Cardiac fibroblast (primary cell): Measurements from ENCODE around the gene VAC14.
A peak's percentile ranks its signal among the peaks of the same experiment; 100 is the strongest.

ENCODE experiments used
- DNase-seq, 2 donors: peaks; one replicate each; pipeline versions ENCODE4 v3.0.0 to v3.0.0-alpha.2; 2010; ENCODE audit warnings: low read depth in 2 of 2
- H3K4me3 ChIP-seq, 2 donors: replicated peaks in 1 of 2; 1 replicate in 1 of 2; 2 replicates in 1 of 2; pipeline ENCODE4 v1.5.1; 2011; ENCODE audit warnings: low read depth in 2 of 2, low read length in 2 of 2, mild to moderate bottlenecking in 2 of 2, moderate library complexity in 1 of 2
- CTCF ChIP-seq: IDR thresholded peaks from one replicate; pipeline ENCODE4 v1.5.1; 2011; ENCODE audit warnings: low read depth, mild to moderate bottlenecking, low read length, inconsistent platforms

Gene VAC14

DNA sequence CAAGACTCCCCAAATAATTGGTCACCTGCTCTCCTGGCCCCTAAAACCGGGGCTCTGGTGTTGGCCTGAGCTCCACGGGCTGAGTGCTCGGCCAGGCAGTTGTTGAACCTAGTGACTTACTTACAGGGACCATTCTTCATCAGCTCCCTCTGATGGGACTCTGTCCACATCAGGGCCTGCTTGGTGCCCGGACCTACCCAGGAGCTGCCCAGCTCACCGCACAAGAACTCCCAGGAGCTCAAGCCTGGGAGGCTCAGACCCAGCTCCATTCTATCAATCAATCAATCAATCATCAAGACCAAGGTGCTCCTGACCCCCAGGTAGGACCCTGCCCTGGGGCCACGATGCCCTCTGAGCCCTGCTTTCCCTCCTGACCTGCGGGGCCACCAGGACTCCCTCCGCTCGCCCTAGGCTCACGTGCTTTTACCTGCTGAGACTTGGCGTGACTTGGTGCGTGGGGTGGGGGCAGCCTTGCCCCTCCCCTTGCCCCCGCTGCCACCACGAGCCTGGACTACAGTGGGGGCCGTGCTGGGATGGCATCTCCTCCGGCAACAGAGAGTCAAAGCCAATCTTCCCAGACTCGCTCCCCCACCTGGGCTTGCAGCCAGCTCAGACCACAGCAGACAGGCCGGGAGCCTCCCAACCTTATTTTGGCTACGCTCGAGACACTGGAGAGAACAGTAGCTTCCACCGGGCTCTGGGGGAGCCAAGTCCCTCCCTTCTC, 138.9 kb downstream of the VAC14 start:
- DNase-seq: peak in 1 of 2 donors; percentile 63
- TF ChIP-seq CTCF: no peak

DNA sequence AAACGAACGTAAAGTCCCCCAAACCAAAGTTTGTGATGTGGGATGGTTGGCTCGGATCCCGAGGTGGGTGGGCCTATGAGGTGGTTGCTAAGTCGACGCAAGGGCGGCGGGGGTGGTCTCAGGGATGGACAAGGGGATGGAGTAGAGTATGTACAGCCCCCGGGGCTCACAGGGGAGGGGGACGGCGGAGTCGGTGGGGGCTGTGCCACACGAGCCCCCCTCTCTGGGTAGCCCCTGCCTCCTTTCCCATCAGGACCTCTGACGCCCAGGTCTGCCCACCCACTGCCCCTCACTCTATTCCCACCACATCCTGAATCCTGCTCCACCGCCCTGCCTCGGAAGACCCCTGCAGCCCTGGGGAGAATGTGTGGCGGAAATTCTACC, 139.4 kb downstream of the VAC14 start:
- H3K4me3 ChIP-seq: no peak overlapping the region
- no peak for TF ChIP-seq CTCF
- DNase-seq: no peak

More for the DNA sequence above, 138.9 kb downstream of the VAC14 start:
- H3K4me3 ChIP-seq: no peak overlapping the region

DNA sequence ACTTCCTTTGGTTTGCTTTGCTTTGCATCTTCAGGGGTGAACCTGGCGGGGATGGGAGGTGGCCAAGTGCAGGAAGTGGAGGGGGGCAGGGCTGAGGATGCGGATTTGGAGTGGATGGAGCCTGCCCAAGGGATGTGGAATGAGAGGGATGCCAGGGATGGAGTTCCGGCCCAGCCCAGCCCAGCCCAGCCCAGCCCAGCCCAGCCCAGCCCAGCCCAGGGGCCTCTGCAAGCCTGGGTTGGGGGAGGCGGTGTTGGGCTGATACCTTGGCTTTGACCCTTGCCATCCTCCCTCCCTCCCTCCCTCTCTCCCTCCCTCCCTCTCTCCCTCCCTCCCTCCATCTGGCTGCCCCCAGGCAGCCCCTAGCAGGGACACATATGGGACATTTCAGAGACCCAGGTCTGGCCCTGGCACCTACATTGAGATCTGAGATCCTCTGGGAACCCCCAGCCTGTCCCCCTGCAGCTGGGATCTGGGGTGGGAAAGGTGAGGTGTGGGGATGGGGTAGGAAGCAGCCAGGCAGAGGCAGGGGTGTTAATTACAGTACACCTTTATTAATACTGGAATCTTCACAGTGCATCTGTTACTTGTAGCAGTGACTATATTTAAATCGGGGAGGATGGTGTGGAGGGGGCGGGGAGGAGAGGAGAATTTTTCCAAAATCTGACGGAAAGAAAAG, 140.1 kb downstream of the VAC14 start:
- H3K4me3 ChIP-seq: no peak overlapping the region
- DNase-seq: no peak
- TF ChIP-seq CTCF: no peak

DNA sequence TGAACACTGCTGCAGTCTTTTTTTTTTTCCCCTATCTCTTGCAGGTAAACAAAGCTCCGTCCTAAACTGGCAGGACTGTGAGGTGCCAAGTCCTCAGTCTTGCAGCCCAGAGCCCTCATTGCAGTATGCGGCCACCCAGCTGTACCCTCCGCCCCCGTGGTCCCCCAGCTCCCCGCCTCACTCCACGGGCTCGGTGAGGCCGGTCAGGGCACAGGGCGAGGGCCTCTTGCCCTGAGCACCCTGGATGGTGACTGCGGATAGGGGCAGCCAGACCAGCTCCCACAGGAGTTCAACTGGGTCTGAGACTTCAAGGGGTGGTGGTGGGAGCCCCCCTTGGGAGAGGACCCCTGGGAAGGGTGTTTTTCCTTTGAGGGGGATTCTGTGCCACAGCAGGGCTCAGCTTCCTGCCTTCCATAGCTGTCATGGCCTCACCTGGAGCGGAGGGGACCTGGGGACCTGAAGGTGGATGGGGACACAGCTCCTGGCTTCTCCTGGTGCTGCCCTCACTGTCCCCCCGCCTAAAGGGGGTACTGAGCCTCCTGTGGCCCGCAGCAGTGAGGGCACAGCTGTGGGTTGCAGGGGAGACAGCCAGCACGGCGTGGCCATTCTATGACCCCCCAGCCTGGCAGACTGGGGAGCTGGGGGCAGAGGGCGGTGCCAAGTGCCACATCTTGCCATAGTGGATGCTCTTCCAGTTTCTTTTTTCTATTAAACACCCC, 140.8 kb downstream of the VAC14 start:
- DNase-seq: no peak
- H3K4me3 ChIP-seq: no peak overlapping the region
- TF ChIP-seq CTCF: no peak

DNA sequence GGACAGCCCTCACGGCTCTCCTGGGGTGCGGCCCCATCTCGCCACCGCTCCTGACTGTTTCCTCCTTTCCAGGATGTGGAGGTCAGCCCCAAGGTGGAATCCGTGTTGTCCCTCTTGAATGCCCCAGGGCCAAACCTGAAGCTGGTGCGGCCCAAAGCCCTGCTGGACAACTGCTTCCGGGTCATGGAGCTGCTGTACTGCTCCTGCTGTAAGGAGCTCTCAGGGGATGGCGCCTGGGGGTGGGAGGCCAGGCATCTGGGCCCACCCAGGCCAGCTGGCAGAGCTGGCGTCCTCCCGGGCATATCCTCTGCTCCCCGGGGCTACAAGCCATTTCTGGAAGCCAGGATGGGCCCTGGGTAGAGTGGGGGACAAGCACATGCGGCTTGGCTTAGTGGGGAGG, 141.4 kb downstream of the VAC14 start:
- H3K4me3 ChIP-seq: no peak overlapping the region
- DNase-seq: no peak
- no peak for TF ChIP-seq CTCF

GRCh38 chr16:70658921-70659320, 142.0 kb downstream of the VAC14 start:
- no peak for TF ChIP-seq CTCF
- no peak overlapping the region for H3K4me3 ChIP-seq
- DNase-seq: no peak
